ENCODE results near the gene SEC14L5. TPM values are rescaled to one million over a fixed set of nuclear protein-coding genes. Genes with fewer than 3 reads are reported as not detected.

The SEC14L5 gene
- total RNA-seq, 1 donor from 2014 or later: 0.05 TPM

DNA sequence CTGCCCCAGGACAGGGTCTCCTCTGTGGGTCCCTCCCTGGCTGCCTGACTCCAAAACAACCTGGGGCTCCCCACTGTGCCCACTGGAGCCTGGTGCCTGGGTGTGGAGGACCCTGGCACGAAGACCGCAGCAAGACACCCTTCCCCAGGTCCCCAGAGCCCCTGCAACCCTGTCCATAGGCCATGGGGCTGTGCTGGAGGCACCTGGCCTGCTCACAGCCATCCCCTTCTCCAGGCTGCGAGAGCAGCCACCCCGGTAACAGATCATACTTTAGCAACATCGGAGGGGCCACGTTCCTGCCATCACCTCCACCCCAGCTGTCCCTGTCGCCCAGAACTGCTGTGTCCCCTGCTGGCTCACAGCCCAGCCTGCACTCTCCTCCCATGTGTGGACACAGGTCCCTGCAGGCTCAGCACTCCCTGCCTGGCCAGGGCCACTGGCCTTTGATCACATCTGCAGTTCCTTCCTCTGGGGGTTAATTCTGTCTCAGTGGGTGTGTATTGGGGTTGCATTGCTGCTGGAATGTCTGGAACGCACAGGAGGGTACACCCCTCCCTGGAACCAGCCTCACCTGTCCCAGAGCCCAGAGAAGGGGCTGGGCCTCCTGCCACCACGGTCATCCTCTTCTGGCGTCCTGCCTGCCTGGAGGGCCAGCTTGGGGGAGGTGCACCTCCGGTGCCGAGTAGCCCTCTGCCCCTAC lies 33.4 kb upstream of the SEC14L5 start:
- DNase-seq (ENCODE audit: low spot score): no peak
- Mint-ChIP-seq H3K27ac (ENCODE audit: unreplicated experiment) (no peak overlapping the region), H3K27me3 (ENCODE audit: unreplicated experiment) (peaks cover 7% of the 10 kb centered on the region), H3K36me3 (ENCODE audit: low read depth, unreplicated experiment) (peaks cover 4% of the 10 kb centered on the region), H3K4me3 (ENCODE audit: unreplicated experiment) (no peak overlapping the region), H3K4me1 (ENCODE audit: unreplicated experiment) (no peaks in the 10 kb centered on the region), H3K9me3 (ENCODE audit: unreplicated experiment) (no peaks in the 10 kb centered on the region)
- TF ChIP-seq, protein P1, sequence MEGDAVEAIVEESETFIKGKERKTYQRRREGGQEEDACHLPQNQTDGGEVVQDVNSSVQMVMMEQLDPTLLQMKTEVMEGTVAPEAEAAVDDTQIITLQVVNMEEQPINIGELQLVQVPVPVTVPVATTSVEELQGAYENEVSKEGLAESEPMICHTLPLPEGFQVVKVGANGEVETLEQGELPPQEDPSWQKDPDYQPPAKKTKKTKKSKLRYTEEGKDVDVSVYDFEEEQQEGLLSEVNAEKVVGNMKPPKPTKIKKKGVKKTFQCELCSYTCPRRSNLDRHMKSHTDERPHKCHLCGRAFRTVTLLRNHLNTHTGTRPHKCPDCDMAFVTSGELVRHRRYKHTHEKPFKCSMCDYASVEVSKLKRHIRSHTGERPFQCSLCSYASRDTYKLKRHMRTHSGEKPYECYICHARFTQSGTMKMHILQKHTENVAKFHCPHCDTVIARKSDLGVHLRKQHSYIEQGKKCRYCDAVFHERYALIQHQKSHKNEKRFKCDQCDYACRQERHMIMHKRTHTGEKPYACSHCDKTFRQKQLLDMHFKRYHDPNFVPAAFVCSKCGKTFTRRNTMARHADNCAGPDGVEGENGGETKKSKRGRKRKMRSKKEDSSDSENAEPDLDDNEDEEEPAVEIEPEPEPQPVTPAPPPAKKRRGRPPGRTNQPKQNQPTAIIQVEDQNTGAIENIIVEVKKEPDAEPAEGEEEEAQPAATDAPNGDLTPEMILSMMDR (IDR thresholded peaks at IDR 0.05; ENCODE audit: unreplicated experiment): no peak

DNA sequence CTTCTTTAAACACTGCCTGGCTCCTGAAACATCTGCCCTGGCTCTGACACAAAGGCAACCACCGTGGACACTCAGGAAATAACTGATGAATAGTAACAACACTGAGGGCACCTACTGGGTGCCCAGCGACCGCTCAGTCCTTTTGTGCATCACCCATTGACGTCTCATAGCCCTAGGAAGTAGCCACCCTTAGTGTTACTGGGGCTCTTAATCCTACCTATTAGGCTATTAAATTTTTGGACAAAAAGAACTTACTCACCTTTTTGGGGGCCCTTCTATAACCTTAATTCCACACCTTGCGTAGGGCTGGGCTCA lies 32.9 kb upstream of the SEC14L5 start:
- Mint-ChIP-seq H3K9me3 (ENCODE audit: unreplicated experiment) (no peaks in the 10 kb centered on the region), H3K36me3 (ENCODE audit: low read depth, unreplicated experiment) (peaks cover 4% of the 10 kb centered on the region)

DNA sequence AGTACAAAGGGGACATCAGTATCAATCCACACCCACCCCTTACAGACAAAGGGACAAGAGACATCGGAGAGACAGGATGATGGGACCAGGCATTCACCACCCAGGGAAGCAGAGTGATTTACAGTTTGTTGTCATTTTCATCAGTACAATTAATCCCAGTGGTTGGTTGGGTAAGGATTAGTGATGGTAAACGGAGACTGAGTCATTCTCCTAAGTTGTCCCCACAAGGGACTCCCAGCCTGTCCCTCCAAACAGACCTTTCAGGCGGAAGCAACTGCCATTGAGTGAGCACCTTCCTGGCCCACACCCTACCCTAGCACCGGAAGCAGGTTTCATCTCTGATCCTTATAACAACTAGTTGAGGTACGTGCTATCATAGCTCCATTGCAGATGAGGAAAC lies 32.3 kb upstream of the SEC14L5 start:
- Mint-ChIP-seq H3K4me3 (ENCODE audit: unreplicated experiment) (no peak overlapping the region), H3K27ac (ENCODE audit: unreplicated experiment) (no peak overlapping the region), H3K36me3 (ENCODE audit: low read depth, unreplicated experiment) (peaks cover 4% of the 10 kb centered on the region), H3K9me3 (ENCODE audit: unreplicated experiment) (no peaks in the 10 kb centered on the region), H3K4me1 (ENCODE audit: unreplicated experiment) (no peaks in the 10 kb centered on the region), H3K27me3 (ENCODE audit: unreplicated experiment) (peaks cover 8% of the 10 kb centered on the region)
- no peak for DNase-seq (ENCODE audit: low spot score)
- TF ChIP-seq, protein P1 (IDR thresholded peaks at IDR 0.05; ENCODE audit: unreplicated experiment): no peak

More for the DNA sequence above, 32.9 kb upstream of the SEC14L5 start:
- H3K4me1 Mint-ChIP-seq (ENCODE audit: unreplicated experiment): no peaks in the 10 kb centered on the region
- H3K4me3 Mint-ChIP-seq (ENCODE audit: unreplicated experiment): no peak overlapping the region
- TF ChIP-seq, protein P1 (IDR thresholded peaks at IDR 0.05; ENCODE audit: unreplicated experiment): no peak
- no peak for DNase-seq (ENCODE audit: low spot score)
- peaks cover 8% of the 10 kb centered on the region for H3K27me3 Mint-ChIP-seq (ENCODE audit: unreplicated experiment)
- H3K27ac Mint-ChIP-seq (ENCODE audit: unreplicated experiment): no peak overlapping the region

DNA sequence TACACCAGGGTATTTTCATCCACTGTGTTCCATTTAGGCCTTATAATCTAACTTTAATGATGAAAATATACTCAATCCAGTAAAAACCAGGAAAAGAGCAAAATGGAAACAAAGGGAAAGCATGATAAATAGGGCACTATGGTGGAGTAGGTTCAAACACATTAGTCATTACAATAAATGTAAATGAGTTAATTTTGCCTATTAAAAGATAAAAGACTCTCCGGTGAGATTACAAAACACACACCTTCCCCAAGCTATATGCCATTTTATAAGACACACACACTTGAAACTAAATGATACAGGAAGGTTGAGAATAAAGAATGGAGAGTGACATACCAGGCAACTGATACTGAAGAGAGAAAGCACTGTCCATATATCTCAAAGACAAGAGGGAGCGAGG lies 31.2 kb upstream of the SEC14L5 start:
- Mint-ChIP-seq H3K4me3 (ENCODE audit: unreplicated experiment) (no peak overlapping the region), H3K27me3 (ENCODE audit: unreplicated experiment) (peaks cover 8% of the 10 kb centered on the region), H3K4me1 (ENCODE audit: unreplicated experiment) (no peaks in the 10 kb centered on the region), H3K27ac (ENCODE audit: unreplicated experiment) (no peak overlapping the region), H3K36me3 (ENCODE audit: low read depth, unreplicated experiment) (peaks cover 4% of the 10 kb centered on the region), H3K9me3 (ENCODE audit: unreplicated experiment) (no peaks in the 10 kb centered on the region)
- DNase-seq (ENCODE audit: low spot score): no peak
- TF ChIP-seq, protein P1 (IDR thresholded peaks at IDR 0.05; ENCODE audit: unreplicated experiment): no peak

DNA sequence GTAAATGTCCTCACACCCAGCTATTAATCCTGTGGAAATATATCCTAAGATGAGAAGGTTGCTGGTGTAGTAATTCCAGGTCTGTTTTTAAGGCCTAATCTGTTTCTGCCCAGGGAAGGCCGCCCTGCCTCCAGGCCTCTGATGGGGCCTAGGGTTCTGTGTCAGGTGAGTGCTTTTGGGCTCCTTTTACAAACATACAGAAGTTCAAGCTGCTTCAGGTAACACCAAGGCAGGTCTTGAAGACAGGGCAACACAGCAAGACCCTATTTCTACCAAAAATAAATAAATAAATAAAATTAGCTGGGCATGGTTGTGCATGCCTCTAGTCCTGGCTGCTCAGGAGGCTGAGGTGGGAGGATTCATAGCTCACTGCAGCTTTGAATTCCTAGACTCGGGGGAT lies 30.5 kb upstream of the SEC14L5 start:
- peaks cover 6% of the 10 kb centered on the region for H3K27me3 Mint-ChIP-seq (ENCODE audit: unreplicated experiment)
- no peaks in the 10 kb centered on the region for H3K9me3 Mint-ChIP-seq (ENCODE audit: unreplicated experiment)
- H3K27ac Mint-ChIP-seq (ENCODE audit: unreplicated experiment): no peak overlapping the region
- TF ChIP-seq, protein P1 (IDR thresholded peaks at IDR 0.05; ENCODE audit: unreplicated experiment): no peak
- peaks cover 4% of the 10 kb centered on the region for H3K36me3 Mint-ChIP-seq (ENCODE audit: low read depth, unreplicated experiment)
- no peak for DNase-seq (ENCODE audit: low spot score)
- no peaks in the 10 kb centered on the region for H3K4me1 Mint-ChIP-seq (ENCODE audit: unreplicated experiment)
- no peak overlapping the region for H3K4me3 Mint-ChIP-seq (ENCODE audit: unreplicated experiment)

Data from endothelial cell (in vitro differentiated cells).